GM23338 (cell line): Measurements from ENCODE around the gene RHOF. TPM values are rescaled to one million over a fixed set of nuclear protein-coding genes. Genes with fewer than 3 reads are reported as not detected.

Experiments used
- ATAC-seq: fragments of 200-7000 bp; cut with Tn5 transposase; 3 replicates; pipeline ENCODE4 v1.9.1; 2020
- DNase-seq: peaks from one replicate; pipeline ENCODE4 v3.0.0-alpha.2; 2015; ENCODE audit warnings: low spot score
- H2AFZ ChIP-seq: fragments of 200-600 bp; sonication (generic); 2 replicates; pipeline ENCODE4 v1.8.0; 2016; ENCODE audit warnings: antibody characterized with exemption, mild to moderate bottlenecking, moderate library complexity
- H3F3A ChIP-seq: fragments of 200-600 bp; sonication (generic); replicated peaks from 2 replicates; pipeline ENCODE4 v1.8.0; 2017; ENCODE audit warnings: antibody characterized with exemption, mixed run types, low read depth
- H3K27ac ChIP-seq: fragments of 200-600 bp; sonication (generic); 2 replicates; pipeline ENCODE4 v1.6.1; 2016; ENCODE audit warnings: low read depth
- H3K27me3 ChIP-seq: fragments of 200-600 bp; sonication (generic); 2 replicates; pipeline ENCODE4 v1.8.0; 2016; ENCODE audit warnings: mild to moderate bottlenecking, mixed run types, moderate library complexity; ENCODE audit not compliant: insufficient read depth
- H3K36me3 ChIP-seq: fragments of 200-600 bp; sonication (generic); 2 replicates; pipeline ENCODE4 v1.8.0; 2016; ENCODE audit warnings: mild to moderate bottlenecking; ENCODE audit not compliant: insufficient read depth
- H3K4me1 ChIP-seq: fragments of 200-600 bp; sonication (generic); 2 replicates; pipeline ENCODE4 v1.8.0; 2016; ENCODE audit warnings: mild to moderate bottlenecking, moderate library complexity; ENCODE audit not compliant: insufficient read depth
- H3K4me2 ChIP-seq: fragments of 200-600 bp; sonication (generic); 2 replicates; pipeline ENCODE4 v1.7.1; 2017; ENCODE audit warnings: mixed run types
- H3K4me3 ChIP-seq: fragments of 200-600 bp; sonication (generic); 2 replicates; pipeline ENCODE4 v1.6.1; 2016; ENCODE audit warnings: mixed run types
- H3K79me2 ChIP-seq: fragments of 200-600 bp; sonication (generic); replicated peaks from 2 replicates; pipeline ENCODE4 v1.8.0; 2017; ENCODE audit warnings: mild to moderate bottlenecking; ENCODE audit not compliant: insufficient read depth
- H3K9me2 ChIP-seq: fragments of 200-600 bp; sonication (generic); 2 replicates; pipeline ENCODE4 v1.8.0; 2017; ENCODE audit not compliant: insufficient read depth
- H4K20me1 ChIP-seq: fragments of 200-600 bp; sonication (generic); replicated peaks from 2 replicates; pipeline ENCODE4 v1.8.0; 2017; ENCODE audit warnings: mild to moderate bottlenecking; ENCODE audit not compliant: insufficient read depth
- H3K27ac Mint-ChIP-seq: 2 replicates; pipeline ENCODE4 v1.8.0; 2020; ENCODE audit warnings: inconsistent platforms, mild to moderate bottlenecking, moderate library complexity, mixed read lengths
- H3K27me3 Mint-ChIP-seq: 3 replicates; pipeline ENCODE4 v1.8.0; 2022; ENCODE audit warnings: low read depth, mild to moderate bottlenecking, moderate library complexity, mixed read lengths, inconsistent platforms; ENCODE audit not compliant: insufficient read depth, poor library complexity
- H3K36me3 Mint-ChIP-seq: 3 replicates; pipeline ENCODE4 v1.8.0; 2021; ENCODE audit warnings: low read depth, mild to moderate bottlenecking, inconsistent platforms, moderate library complexity, mixed read lengths
- H3K4me1 Mint-ChIP-seq: 3 replicates; pipeline ENCODE4 v1.8.0; 2020; ENCODE audit warnings: mild to moderate bottlenecking, inconsistent platforms, mixed read lengths
- H3K4me3 Mint-ChIP-seq: 3 replicates; pipeline ENCODE4 v1.8.0; 2021; ENCODE audit warnings: moderate library complexity, mild to moderate bottlenecking, inconsistent platforms, mixed read lengths
- H3K9me3 Mint-ChIP-seq: 3 replicates; pipeline ENCODE4 v1.8.0; 2020; ENCODE audit warnings: moderate library complexity, mild to moderate bottlenecking, inconsistent platforms, mixed read lengths
- CREB1 ChIP-seq: fragments of 250-450 bp; sonication (Bioruptor Pico); IDR thresholded peaks from 2 replicates; pipeline ENCODE4 v1.5.0; 2020; ENCODE audit warnings: low read depth, mild to moderate bottlenecking, moderate library complexity
- ETS1 ChIP-seq: IDR thresholded peaks from 2 replicates; pipeline ENCODE4 v1.6.1; 2016; ENCODE audit warnings: antibody characterized with exemption
- EZH2 ChIP-seq: fragments of 200-600 bp; sonication (generic); IDR thresholded peaks from one replicate; pipeline ENCODE4 v1.8.0; 2017; ENCODE audit warnings: antibody characterized with exemption, mild to moderate bottlenecking, low read depth; ENCODE audit not compliant: unreplicated experiment
- EZH2phosphoT487 ChIP-seq: fragments of 200-600 bp; sonication (generic); IDR thresholded peaks from one replicate; pipeline ENCODE4 v1.8.1; 2018; ENCODE audit warnings: antibody characterized with exemption; ENCODE audit not compliant: unreplicated experiment
- JUNB ChIP-seq: IDR thresholded peaks from one replicate; pipeline ENCODE4 v1.6.1; 2016; ENCODE audit warnings: antibody characterized with exemption; ENCODE audit not compliant: unreplicated experiment
- NANOG ChIP-seq: IDR thresholded peaks from 2 replicates; pipeline ENCODE4 v1.6.1; 2016; ENCODE audit warnings: antibody characterized with exemption, borderline replicate concordance
- POLR2AphosphoS5 ChIP-seq: IDR thresholded peaks from 2 replicates; pipeline ENCODE4 v1.6.1; 2016; ENCODE audit warnings: antibody characterized with exemption, low read depth
- REST ChIP-seq: IDR thresholded peaks from one replicate; pipeline ENCODE4 v1.6.1; 2018; ENCODE audit warnings: antibody characterized with exemption; ENCODE audit not compliant: unreplicated experiment
- STAT1 ChIP-seq: IDR thresholded peaks from one replicate; pipeline ENCODE4 v1.6.1; 2016; ENCODE audit warnings: antibody characterized with exemption; ENCODE audit not compliant: unreplicated experiment
- ZNF114 ChIP-seq: fragments of 250-450 bp; sonication (Bioruptor Pico); IDR thresholded peaks from 2 replicates; pipeline ENCODE4 v1.5.0; 2020; ENCODE audit warnings: mild to moderate bottlenecking, moderate library complexity
- ZNF331 ChIP-seq: fragments of 250-450 bp; sonication (Bioruptor Pico); IDR thresholded peaks from 2 replicates; pipeline ENCODE4 v1.5.0; 2020; ENCODE audit warnings: low read depth, mild to moderate bottlenecking, moderate library complexity
- polyA plus RNA-seq: library from polyadenylated mRNA; unstranded; fragments of >200 nt; fragmentation: Nextera tagmentation; extraction: Ambion mirVana; gene quantifications from 2 replicates; pipeline ENCODE4 v1.2.1, GENCODE V29; 2016
- total RNA-seq: library from RNA; depleted of rRNA; stranded (reverse); fragments of >200 nt; shearing (Covaris generic); gene quantifications from 2 replicates; pipeline ENCODE4 v1.2.3, GENCODE V29; 2014
- TF ChIP-seq, protein P1 (sequence below), 2 experiments: fragments of 200-600 bp in 1 of 2; sonication (generic) in 1 of 2; conservative IDR thresholded peaks; 2 replicates each; pipeline versions ENCODE4 v1.5.1 to v1.6.1; 2016 to 2017; ENCODE audit warnings: antibody characterized with exemption in 2 of 2, low read depth in 2 of 2, mild to moderate bottlenecking in 2 of 2, moderate library complexity in 1 of 2
- TF ChIP-seq, protein P2 (sequence below): fragments of 250-450 bp; sonication (Bioruptor Pico); IDR thresholded peaks from 2 replicates; pipeline ENCODE4 v1.5.0; 2020; ENCODE audit warnings: mild to moderate bottlenecking, moderate library complexity

The RHOF gene
- total and polyA plus RNA-seq, 2 experiments from 2014 or later: 10.5 to 53.4 TPM

DNA sequence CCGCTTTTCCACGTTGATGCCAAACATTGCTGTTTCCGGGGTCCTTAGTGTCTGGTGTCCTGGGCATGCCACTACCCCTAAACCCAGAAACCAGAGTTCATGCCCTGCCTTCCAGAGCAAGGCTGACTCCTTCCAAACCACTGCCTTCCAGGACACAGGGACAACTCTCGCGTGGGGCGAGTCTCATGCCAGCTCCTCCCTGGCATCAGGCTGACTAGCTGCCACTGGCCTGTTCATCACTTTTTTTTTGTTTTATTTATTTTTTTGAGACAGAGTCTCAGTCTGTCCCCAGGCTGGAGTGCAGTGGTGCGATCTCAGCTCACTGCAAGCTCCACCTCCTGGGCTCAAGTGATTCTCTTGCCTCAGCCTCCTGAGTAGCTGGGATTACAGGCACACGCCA, 15.1 kb upstream of the RHOF start:
- Mint-ChIP-seq H3K9me3 (no peaks in the 10 kb centered on the region), H3K4me1 (peaks cover 44% of the 10 kb centered on the region), H3K4me3 (no peak overlapping the region), H3K27me3 (peaks cover 24% of the 10 kb centered on the region), H3K27ac (no peak overlapping the region), H3K36me3 (peaks cover 45% of the 10 kb centered on the region)
- Histone ChIP-seq H3K27me3 (no peaks in the 10 kb centered on the region), H3K79me2 (peaks cover 66% of the 10 kb centered on the region), H3K4me1 (peaks cover 39% of the 10 kb centered on the region), H2AFZ (no peak overlapping the region), H3K4me3 (no peak overlapping the region), H3F3A (peaks cover 11% of the 10 kb centered on the region), H3K4me2 (no peak overlapping the region), H4K20me1 (peaks cover 13% of the 10 kb centered on the region; the same call in 1 of the 2 replicates), H3K27ac (no peak overlapping the region), H3K9me2 (no peaks in the 10 kb centered on the region), H3K36me3 (no peaks in the 10 kb centered on the region)
- DNase-seq: no peak
- ATAC-seq: no peak
- TF ChIP-seq, protein P1, sequence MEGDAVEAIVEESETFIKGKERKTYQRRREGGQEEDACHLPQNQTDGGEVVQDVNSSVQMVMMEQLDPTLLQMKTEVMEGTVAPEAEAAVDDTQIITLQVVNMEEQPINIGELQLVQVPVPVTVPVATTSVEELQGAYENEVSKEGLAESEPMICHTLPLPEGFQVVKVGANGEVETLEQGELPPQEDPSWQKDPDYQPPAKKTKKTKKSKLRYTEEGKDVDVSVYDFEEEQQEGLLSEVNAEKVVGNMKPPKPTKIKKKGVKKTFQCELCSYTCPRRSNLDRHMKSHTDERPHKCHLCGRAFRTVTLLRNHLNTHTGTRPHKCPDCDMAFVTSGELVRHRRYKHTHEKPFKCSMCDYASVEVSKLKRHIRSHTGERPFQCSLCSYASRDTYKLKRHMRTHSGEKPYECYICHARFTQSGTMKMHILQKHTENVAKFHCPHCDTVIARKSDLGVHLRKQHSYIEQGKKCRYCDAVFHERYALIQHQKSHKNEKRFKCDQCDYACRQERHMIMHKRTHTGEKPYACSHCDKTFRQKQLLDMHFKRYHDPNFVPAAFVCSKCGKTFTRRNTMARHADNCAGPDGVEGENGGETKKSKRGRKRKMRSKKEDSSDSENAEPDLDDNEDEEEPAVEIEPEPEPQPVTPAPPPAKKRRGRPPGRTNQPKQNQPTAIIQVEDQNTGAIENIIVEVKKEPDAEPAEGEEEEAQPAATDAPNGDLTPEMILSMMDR (conservative IDR thresholded peaks at IDR 0.05; ENCODE audit: low read depth in 2 of 2): no peak
- no peak for TF ChIP-seq ZNF331 (CRISPR knock-in tag)
- no peak for TF ChIP-seq EZH2
- TF ChIP-seq, protein P2, sequence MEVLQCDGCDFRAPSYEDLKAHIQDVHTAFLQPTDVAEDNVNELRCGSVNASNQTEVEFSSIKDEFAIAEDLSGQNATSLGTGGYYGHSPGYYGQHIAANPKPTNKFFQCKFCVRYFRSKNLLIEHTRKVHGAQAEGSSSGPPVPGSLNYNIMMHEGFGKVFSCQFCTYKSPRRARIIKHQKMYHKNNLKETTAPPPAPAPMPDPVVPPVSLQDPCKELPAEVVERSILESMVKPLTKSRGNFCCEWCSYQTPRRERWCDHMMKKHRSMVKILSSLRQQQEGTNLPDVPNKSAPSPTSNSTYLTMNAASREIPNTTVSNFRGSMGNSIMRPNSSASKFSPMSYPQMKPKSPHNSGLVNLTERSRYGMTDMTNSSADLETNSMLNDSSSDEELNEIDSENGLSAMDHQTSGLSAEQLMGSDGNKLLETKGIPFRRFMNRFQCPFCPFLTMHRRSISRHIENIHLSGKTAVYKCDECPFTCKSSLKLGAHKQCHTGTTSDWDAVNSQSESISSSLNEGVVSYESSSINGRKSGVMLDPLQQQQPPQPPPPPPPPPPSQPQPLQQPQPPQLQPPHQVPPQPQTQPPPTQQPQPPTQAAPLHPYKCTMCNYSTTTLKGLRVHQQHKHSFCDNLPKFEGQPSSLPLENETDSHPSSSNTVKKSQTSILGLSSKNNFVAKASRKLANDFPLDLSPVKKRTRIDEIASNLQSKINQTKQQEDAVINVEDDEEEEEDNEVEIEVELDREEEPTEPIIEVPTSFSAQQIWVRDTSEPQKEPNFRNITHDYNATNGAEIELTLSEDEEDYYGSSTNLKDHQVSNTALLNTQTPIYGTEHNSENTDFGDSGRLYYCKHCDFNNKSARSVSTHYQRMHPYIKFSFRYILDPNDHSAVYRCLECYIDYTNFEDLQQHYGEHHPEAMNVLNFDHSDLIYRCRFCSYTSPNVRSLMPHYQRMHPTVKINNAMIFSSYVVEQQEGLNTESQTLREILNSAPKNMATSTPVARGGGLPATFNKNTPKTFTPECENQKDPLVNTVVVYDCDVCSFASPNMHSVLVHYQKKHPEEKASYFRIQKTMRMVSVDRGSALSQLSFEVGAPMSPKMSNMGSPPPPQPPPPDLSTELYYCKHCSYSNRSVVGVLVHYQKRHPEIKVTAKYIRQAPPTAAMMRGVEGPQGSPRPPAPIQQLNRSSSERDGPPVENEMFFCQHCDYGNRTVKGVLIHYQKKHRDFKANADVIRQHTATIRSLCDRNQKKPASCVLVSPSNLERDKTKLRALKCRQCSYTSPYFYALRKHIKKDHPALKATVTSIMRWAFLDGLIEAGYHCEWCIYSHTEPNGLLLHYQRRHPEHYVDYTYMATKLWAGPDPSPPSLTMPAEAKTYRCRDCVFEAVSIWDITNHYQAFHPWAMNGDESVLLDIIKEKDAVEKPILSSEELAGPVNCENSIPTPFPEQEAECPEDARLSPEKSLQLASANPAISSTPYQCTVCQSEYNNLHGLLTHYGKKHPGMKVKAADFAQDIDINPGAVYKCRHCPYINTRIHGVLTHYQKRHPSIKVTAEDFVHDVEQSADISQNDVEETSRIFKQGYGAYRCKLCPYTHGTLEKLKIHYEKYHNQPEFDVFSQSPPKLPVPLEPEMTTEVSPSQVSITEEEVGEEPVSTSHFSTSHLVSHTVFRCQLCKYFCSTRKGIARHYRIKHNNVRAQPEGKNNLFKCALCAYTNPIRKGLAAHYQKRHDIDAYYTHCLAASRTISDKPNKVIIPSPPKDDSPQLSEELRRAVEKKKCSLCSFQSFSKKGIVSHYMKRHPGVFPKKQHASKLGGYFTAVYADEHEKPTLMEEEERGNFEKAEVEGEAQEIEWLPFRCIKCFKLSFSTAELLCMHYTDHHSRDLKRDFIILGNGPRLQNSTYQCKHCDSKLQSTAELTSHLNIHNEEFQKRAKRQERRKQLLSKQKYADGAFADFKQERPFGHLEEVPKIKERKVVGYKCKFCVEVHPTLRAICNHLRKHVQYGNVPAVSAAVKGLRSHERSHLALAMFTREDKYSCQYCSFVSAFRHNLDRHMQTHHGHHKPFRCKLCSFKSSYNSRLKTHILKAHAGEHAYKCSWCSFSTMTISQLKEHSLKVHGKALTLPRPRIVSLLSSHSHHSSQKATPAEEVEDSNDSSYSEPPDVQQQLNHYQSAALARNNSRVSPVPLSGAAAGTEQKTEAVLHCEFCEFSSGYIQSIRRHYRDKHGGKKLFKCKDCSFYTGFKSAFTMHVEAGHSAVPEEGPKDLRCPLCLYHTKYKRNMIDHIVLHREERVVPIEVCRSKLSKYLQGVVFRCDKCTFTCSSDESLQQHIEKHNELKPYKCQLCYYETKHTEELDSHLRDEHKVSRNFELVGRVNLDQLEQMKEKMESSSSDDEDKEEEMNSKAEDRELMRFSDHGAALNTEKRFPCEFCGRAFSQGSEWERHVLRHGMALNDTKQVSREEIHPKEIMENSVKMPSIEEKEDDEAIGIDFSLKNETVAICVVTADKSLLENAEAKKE: no peak
- no peak for TF ChIP-seq EZH2phosphoT487
- TF ChIP-seq ZNF114 (CRISPR knock-in tag): no peak
- no peak for TF ChIP-seq CREB1
- no peak for TF ChIP-seq REST
- TF ChIP-seq NANOG: no peak
- TF ChIP-seq STAT1: no peak
- no peak for TF ChIP-seq POLR2AphosphoS5
- no peak for TF ChIP-seq JUNB
- TF ChIP-seq ETS1: no peak
